H9 (cell line): ENCODE data around the gene SUMO4. TPM values are rescaled to one million over a fixed set of nuclear protein-coding genes. Genes with fewer than 3 reads are reported as not detected.

Experiments
- DNase-seq: peaks from one replicate; pipeline ENCODE4 v3.0.0-alpha.2; 2017
- H2AFZ ChIP-seq: one replicate; pipeline ENCODE4 v1.6.1; 2013; ENCODE audit warnings: mild to moderate bottlenecking, low read length, control low read depth, moderate library complexity
- H2AK5ac ChIP-seq: 2 replicates; pipeline ENCODE4 v1.6.1; 2013; ENCODE audit warnings: low read length, control low read depth, mixed read lengths; ENCODE audit not compliant: insufficient read length
- H2BK120ac ChIP-seq: one replicate; pipeline ENCODE4 v1.6.1; 2013; ENCODE audit warnings: low read depth, mild to moderate bottlenecking, low read length, control low read depth, inconsistent platforms; ENCODE audit not compliant: poor library complexity, severe bottlenecking
- H2BK12ac ChIP-seq: 2 replicates; pipeline ENCODE4 v1.6.1; 2013; ENCODE audit warnings: low read length, control low read depth, mixed read lengths, low read depth; ENCODE audit not compliant: insufficient read length
- H2BK15ac ChIP-seq: 2 replicates; pipeline ENCODE4 v1.6.1; 2013; ENCODE audit warnings: low read depth, low read length, control low read depth
- H2BK20ac ChIP-seq: one replicate; pipeline ENCODE4 v1.6.1; 2013; ENCODE audit warnings: low read depth, mild to moderate bottlenecking, low read length, control low read depth, inconsistent platforms; ENCODE audit not compliant: poor library complexity, severe bottlenecking
- H2BK5ac ChIP-seq: 2 replicates; pipeline ENCODE4 v1.6.1; 2013; ENCODE audit warnings: low read length, control low read depth, mixed read lengths; ENCODE audit not compliant: insufficient read length
- H3K14ac ChIP-seq: 2 replicates; pipeline ENCODE4 v1.6.1; 2013; ENCODE audit warnings: low read length, control low read depth; ENCODE audit not compliant: insufficient read depth
- H3K18ac ChIP-seq: 2 replicates; pipeline ENCODE4 v1.6.1; 2013; ENCODE audit warnings: low read depth, mild to moderate bottlenecking, mixed read lengths, low read length, control low read depth; ENCODE audit not compliant: insufficient read length
- H3K23ac ChIP-seq: 2 replicates; pipeline ENCODE4 v1.6.1; 2013; ENCODE audit warnings: low read length, control low read depth, mixed read lengths, low read depth; ENCODE audit not compliant: insufficient read length
- H3K23me2 ChIP-seq: 2 replicates; pipeline ENCODE4 v1.6.1; 2013; ENCODE audit warnings: low read depth, mild to moderate bottlenecking, mixed read lengths, low read length, control low read depth; ENCODE audit not compliant: insufficient read length, poor library complexity, severe bottlenecking
- H3K27ac ChIP-seq: 2 replicates; pipeline ENCODE4 v1.5.1; 2013; ENCODE audit warnings: low read length, control low read depth, mixed read lengths, low read depth; ENCODE audit not compliant: insufficient read length
- H3K27me3 ChIP-seq: 2 replicates; pipeline ENCODE4 v1.6.1; 2013; ENCODE audit warnings: low read length, control low read depth, inconsistent platforms; ENCODE audit not compliant: insufficient read depth
- H3K4ac ChIP-seq: 2 replicates; pipeline ENCODE4 v1.6.1; 2013; ENCODE audit warnings: low read depth, mild to moderate bottlenecking, control low read depth, inconsistent platforms, low read length, moderate library complexity
- H3K4me1 ChIP-seq: 2 replicates; pipeline ENCODE4 v1.6.1; 2013; ENCODE audit warnings: low read length, control low read depth, inconsistent platforms; ENCODE audit not compliant: insufficient read depth
- H3K4me2 ChIP-seq: 2 replicates; pipeline ENCODE4 v1.6.1; 2013; ENCODE audit warnings: low read length, control low read depth, mixed read lengths; ENCODE audit not compliant: insufficient read length, insufficient read depth
- H3K56ac ChIP-seq: 2 replicates; pipeline ENCODE4 v1.6.1; 2013; ENCODE audit warnings: low read depth, mild to moderate bottlenecking, mixed read lengths, low read length, control low read depth; ENCODE audit not compliant: insufficient read length
- H3K79me1 ChIP-seq: 2 replicates; pipeline ENCODE4 v1.6.1; 2013; ENCODE audit warnings: low read depth, mild to moderate bottlenecking, moderate library complexity, low read length, control low read depth, inconsistent platforms; ENCODE audit not compliant: insufficient read depth, poor library complexity, severe bottlenecking
- H3K79me2 ChIP-seq: 2 replicates; pipeline ENCODE4 v1.6.1; 2013; ENCODE audit warnings: low read length, control low read depth, inconsistent platforms; ENCODE audit not compliant: insufficient read depth
- H3K9ac ChIP-seq: 2 replicates; pipeline ENCODE4 v1.6.1; 2013; ENCODE audit warnings: low read length, control low read depth, mixed read lengths; ENCODE audit not compliant: insufficient read length; ENCODE audit errors: extremely low read depth
- H3K9me3 ChIP-seq: one replicate; pipeline ENCODE4 v1.6.1; 2013; ENCODE audit warnings: low read depth, low read length, inconsistent platforms; ENCODE audit not compliant: control insufficient read depth
- H3T11ph ChIP-seq: one replicate; pipeline ENCODE4 v1.6.1; 2013; ENCODE audit warnings: mild to moderate bottlenecking, low read length, control low read depth, inconsistent platforms
- H4K20me1 ChIP-seq: one replicate; pipeline ENCODE4 v1.6.1; 2013; ENCODE audit not compliant: control insufficient read depth, insufficient read length, insufficient read depth
- H4K5ac ChIP-seq: 2 replicates; pipeline ENCODE4 v1.6.1; 2013; ENCODE audit warnings: low read depth, mild to moderate bottlenecking, mixed read lengths, low read length, control low read depth; ENCODE audit not compliant: insufficient read length
- H4K8ac ChIP-seq: replicated peaks from 2 replicates; pipeline ENCODE4 v1.6.1; 2013; ENCODE audit warnings: low read length, control low read depth, mixed read lengths, low read depth; ENCODE audit not compliant: insufficient read length
- H4K91ac ChIP-seq: 2 replicates; pipeline ENCODE4 v1.6.1; 2013; ENCODE audit warnings: low read depth, mild to moderate bottlenecking, moderate library complexity, mixed read lengths, low read length, control low read depth; ENCODE audit not compliant: insufficient read length
- H3K27ac Mint-ChIP-seq, 3 experiments: 2 replicates in 2 of 3; 3 replicates in 1 of 3; pipeline ENCODE4 v1.8.0; 2020 to 2021; ENCODE audit warnings: mixed read lengths in 3 of 3, mild to moderate bottlenecking in 1 of 3, moderate library complexity in 1 of 3
- H3K27me3 Mint-ChIP-seq: 2 replicates; pipeline ENCODE4 v1.8.0; 2021; ENCODE audit warnings: low read depth, mild to moderate bottlenecking, moderate library complexity, mixed read lengths
- H3K36me3 Mint-ChIP-seq, 3 experiments: 2 replicates in 2 of 3; 3 replicates in 1 of 3; pipeline ENCODE4 v1.8.0; 2020 to 2021; ENCODE audit warnings: low read depth in 3 of 3, mixed read lengths in 3 of 3; ENCODE audit not compliant: insufficient read depth in 1 of 3
- H3K4me1 Mint-ChIP-seq, 2 experiments: 2 replicates each; pipeline ENCODE4 v1.8.0; 2020; ENCODE audit warnings: mixed read lengths in 2 of 2
- H3K4me3 Mint-ChIP-seq, 2 experiments: 2 replicates in 1 of 2; 3 replicates in 1 of 2; pipeline ENCODE4 v1.8.0; 2020 to 2021; ENCODE audit warnings: mild to moderate bottlenecking in 2 of 2, mixed read lengths in 2 of 2, moderate library complexity in 1 of 2
- H3K9me3 Mint-ChIP-seq, 2 experiments: 2 replicates in 1 of 2; 3 replicates in 1 of 2; pipeline ENCODE4 v1.8.0; 2020; ENCODE audit warnings: mild to moderate bottlenecking in 2 of 2, mixed read lengths in 2 of 2, moderate library complexity in 1 of 2
- WGBS: extraction: QIAGEN DNeasy Blood & Tissue Kit; methylation state at CpG from one replicate; pipeline ENCODE4 v1.1.7; 2013; ENCODE audit warnings: missing lambda C conversion rate, low lambda C conversion rate, mixed read lengths; ENCODE audit not compliant: insufficient read length; ENCODE audit errors: extremely low coverage; 5-methylcytosine and 5-hydroxymethylcytosine counted together
- total RNA-seq: library from RNA; stranded (reverse); gene quantifications from 2 replicates; pipeline ENCODE4 v1.2.1, GENCODE V29; 2021
- TF ChIP-seq, protein P1 (sequence below): fragments of 200-600 bp; sonication (generic); conservative IDR thresholded peaks from 3 replicates; pipeline ENCODE4 v1.8.0; 2021; ENCODE audit warnings: antibody characterized with exemption, mild to moderate bottlenecking

Gene SUMO4
- total RNA-seq, 1 experiment from 2014 or later = 1.5 TPM

DNA sequence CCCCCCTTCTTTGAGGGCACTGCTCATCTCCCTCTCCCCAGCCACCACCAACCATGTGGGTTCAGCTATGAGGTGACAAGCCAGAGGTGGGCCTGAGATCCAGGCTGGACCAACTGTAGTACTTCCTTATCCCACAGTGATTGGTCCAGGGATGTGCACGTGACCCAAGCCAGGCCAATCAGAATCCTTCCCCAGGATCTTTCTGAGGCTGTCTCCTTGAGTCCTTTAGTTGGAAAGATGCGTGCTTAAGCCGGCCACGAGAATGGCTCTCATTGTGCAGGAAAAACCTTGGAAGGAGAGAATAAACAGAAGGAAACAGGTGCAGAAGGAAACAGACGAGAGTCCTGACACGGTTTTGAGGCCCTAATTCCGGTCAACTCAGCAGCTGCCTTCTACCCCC lies 45.5 kb downstream of the SUMO4 start:
- no peak overlapping the region for H4K91ac ChIP-seq
- H2BK12ac ChIP-seq = no peak overlapping the region
- H3K23me2 ChIP-seq = peaks cover 2% of the 10 kb centered on the region
- H3K56ac ChIP-seq = no peak overlapping the region
- H3K9me3 Mint-ChIP-seq = peaks cover 0 to 3% of the 10 kb centered on the region in 2 experiments; a peak in 3 of 5 replicates
- TF ChIP-seq, protein P1, sequence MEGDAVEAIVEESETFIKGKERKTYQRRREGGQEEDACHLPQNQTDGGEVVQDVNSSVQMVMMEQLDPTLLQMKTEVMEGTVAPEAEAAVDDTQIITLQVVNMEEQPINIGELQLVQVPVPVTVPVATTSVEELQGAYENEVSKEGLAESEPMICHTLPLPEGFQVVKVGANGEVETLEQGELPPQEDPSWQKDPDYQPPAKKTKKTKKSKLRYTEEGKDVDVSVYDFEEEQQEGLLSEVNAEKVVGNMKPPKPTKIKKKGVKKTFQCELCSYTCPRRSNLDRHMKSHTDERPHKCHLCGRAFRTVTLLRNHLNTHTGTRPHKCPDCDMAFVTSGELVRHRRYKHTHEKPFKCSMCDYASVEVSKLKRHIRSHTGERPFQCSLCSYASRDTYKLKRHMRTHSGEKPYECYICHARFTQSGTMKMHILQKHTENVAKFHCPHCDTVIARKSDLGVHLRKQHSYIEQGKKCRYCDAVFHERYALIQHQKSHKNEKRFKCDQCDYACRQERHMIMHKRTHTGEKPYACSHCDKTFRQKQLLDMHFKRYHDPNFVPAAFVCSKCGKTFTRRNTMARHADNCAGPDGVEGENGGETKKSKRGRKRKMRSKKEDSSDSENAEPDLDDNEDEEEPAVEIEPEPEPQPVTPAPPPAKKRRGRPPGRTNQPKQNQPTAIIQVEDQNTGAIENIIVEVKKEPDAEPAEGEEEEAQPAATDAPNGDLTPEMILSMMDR = no peak
- H3K14ac ChIP-seq = no peak overlapping the region
- no peaks in the 10 kb centered on the region for H3K9me3 ChIP-seq
- peaks cover 24% of the 10 kb centered on the region for H3K27me3 Mint-ChIP-seq
- no peaks in the 10 kb centered on the region for H3K79me2 ChIP-seq
- H3K4me1 ChIP-seq = no peaks in the 10 kb centered on the region
- no peaks in the 10 kb centered on the region for H4K20me1 ChIP-seq
- H3K4me2 ChIP-seq = no peak overlapping the region
- H4K8ac ChIP-seq = no peak overlapping the region
- H3T11ph ChIP-seq = no peak overlapping the region
- no peak overlapping the region for H2BK20ac ChIP-seq
- H3K18ac ChIP-seq = no peak overlapping the region
- WGBS = no CpG with 5 or more reads among the region's 7 CpGs
- no peak overlapping the region for H3K4ac ChIP-seq
- peaks cover 9% of the 10 kb centered on the region; the same call in 1 of the 2 replicates for H3K27me3 ChIP-seq
- H3K9ac ChIP-seq = no peak overlapping the region
- H3K4me3 Mint-ChIP-seq = no peak overlapping the region
- no peaks in the 10 kb centered on the region for H3K36me3 Mint-ChIP-seq
- H3K27ac Mint-ChIP-seq = no peak overlapping the region; a peak in 1 of 7 replicates
- no peak for DNase-seq
- no peak overlapping the region for H2AK5ac ChIP-seq
- H2AFZ ChIP-seq = no peak overlapping the region
- H3K4me1 Mint-ChIP-seq = 0 out of 4 replicates have a peak, but pooled peaks cover 0 to 5% of the 10 kb centered on the region in 2 experiments
- no peak overlapping the region for H4K5ac ChIP-seq
- no peak overlapping the region for H3K27ac ChIP-seq
- H3K79me1 ChIP-seq = no peaks in the 10 kb centered on the region
- no peak overlapping the region for H3K23ac ChIP-seq
- no peak overlapping the region for H2BK5ac ChIP-seq
- H2BK120ac ChIP-seq = no peak overlapping the region
- H2BK15ac ChIP-seq = no peak overlapping the region
